OCI-LY7 (cell line): ENCODE data around the gene CILP2. TPM values are rescaled to one million over a fixed set of nuclear protein-coding genes. Genes with fewer than 3 reads are reported as not detected.

Experiments
- BruUV-seq: library from RNA; stranded (reverse); fragments of 400-500 nt; replicated peaks from 2 replicates; lab custom pipeline; 2021; lab: Mats Ljungman, UMichigan
- CTCF ChIA-PET: fragments of 300-600 bp; sonication (Branson Sonifier 250); formaldehyde crosslinking; loops from one replicate; lab custom pipeline; 2022; ENCODE audit warnings: antibody characterized with exemption; ENCODE audit not compliant: unreplicated experiment; lab: Charles Lee
- POLR2A ChIA-PET: fragments of 300-600 bp; sonication (Branson Sonifier 250); formaldehyde crosslinking; loops from one replicate; lab custom pipeline; 2022; ENCODE audit warnings: antibody characterized with exemption; lab: Charles Lee
- DNase-seq: peaks from one replicate; pipeline ENCODE4 v3.0.0-alpha.2; 2015; ENCODE audit warnings: low spot score
- H2AFZ ChIP-seq: fragments of 200-600 bp; sonication (generic), shearing (Covaris generic); 2 replicates; pipeline ENCODE4 v1.6.1; 2014; ENCODE audit warnings: mild to moderate bottlenecking, antibody characterized with exemption, low read length, moderate library complexity
- H3K27ac ChIP-seq: fragments of 200-600 bp; sonication (generic); 2 replicates; pipeline ENCODE4 v1.5.1; 2014; ENCODE audit warnings: mixed run types, low read depth, mild to moderate bottlenecking, moderate library complexity, low read length, inconsistent platforms; ENCODE audit not compliant: poor library complexity, severe bottlenecking
- H3K36me3 ChIP-seq: fragments of 200-600 bp; sonication (generic); 2 replicates; pipeline ENCODE4 v1.6.1; 2014; ENCODE audit warnings: mild to moderate bottlenecking, antibody characterized with exemption, low read length, moderate library complexity, mixed read lengths; ENCODE audit not compliant: insufficient read depth
- H3K4me1 ChIP-seq: fragments of 200-600 bp; sonication (generic); 2 replicates; pipeline ENCODE4 v1.5.1; 2014; ENCODE audit warnings: mild to moderate bottlenecking, low read length; ENCODE audit not compliant: insufficient read depth, poor library complexity, severe bottlenecking
- H3K4me2 ChIP-seq: fragments of 200-600 bp; sonication (generic); 2 replicates; pipeline ENCODE4 v1.6.1; 2014; ENCODE audit warnings: mild to moderate bottlenecking, low read length
- H3K4me3 ChIP-seq: fragments of 200-600 bp; sonication (generic); 2 replicates; pipeline ENCODE4 v1.5.1; 2014; ENCODE audit warnings: mild to moderate bottlenecking, low read depth, low read length; ENCODE audit not compliant: poor library complexity, severe bottlenecking
- H3K79me2 ChIP-seq: fragments of 200-600 bp; sonication (generic); 2 replicates; pipeline ENCODE4 v1.6.1; 2016; ENCODE audit warnings: low read depth, mild to moderate bottlenecking, low read length, moderate library complexity, mixed read lengths; ENCODE audit not compliant: insufficient read depth
- H3K9me2 ChIP-seq: fragments of 200-600 bp; sonication (generic); 2 replicates; pipeline ENCODE4 v1.6.1; 2016; ENCODE audit warnings: mild to moderate bottlenecking, low read length, mixed read lengths; ENCODE audit not compliant: insufficient read depth
- H3K9me3 ChIP-seq: fragments of 200-600 bp; sonication (generic); 2 replicates; pipeline ENCODE4 v1.6.1; 2014; ENCODE audit warnings: mild to moderate bottlenecking, mixed run types, low read length, mixed read lengths
- H4K20me1 ChIP-seq: fragments of 200-600 bp; sonication (generic); 2 replicates; pipeline ENCODE4 v1.6.1; 2014; ENCODE audit warnings: mild to moderate bottlenecking, antibody characterized with exemption, low read length, moderate library complexity, mixed read lengths; ENCODE audit not compliant: insufficient read depth
- EZH2phosphoT487 ChIP-seq: fragments of 200-600 bp; sonication (generic); IDR thresholded peaks from 2 replicates; pipeline ENCODE4 v1.6.1; 2018; ENCODE audit warnings: low read depth, borderline replicate concordance, mild to moderate bottlenecking, mixed run types, antibody characterized with exemption, low read length, moderate library complexity, mixed read lengths
- intact Hi-C: fragments of 100-400 bp; cut with micrococcal nuclease; formaldehyde crosslinking; loops from one replicate; pipeline ENCODE4 v1.10.0; 2022; ENCODE audit not compliant: unreplicated experiment
- total RNA-seq, 2 experiments: library from RNA; depleted of rRNA in 1 of 2; stranded (reverse); fragments of >200 nt in 1 of 2; shearing (Covaris generic) in 1 of 2; gene quantifications; 2 replicates each; pipeline ENCODE4 v1.2.3, GENCODE V29; 2014 to 2022
- TF ChIP-seq, protein P1 (sequence below): fragments of 200-600 bp; sonication (generic); conservative IDR thresholded peaks from 2 replicates; pipeline ENCODE4 v1.5.1; 2014; ENCODE audit warnings: mild to moderate bottlenecking, antibody characterized with exemption, low read length, moderate library complexity, mixed read lengths

The CILP2 gene
- total RNA-seq, 2 experiments from 2014 or later: 0.19 to 0.51 TPM

DNA sequence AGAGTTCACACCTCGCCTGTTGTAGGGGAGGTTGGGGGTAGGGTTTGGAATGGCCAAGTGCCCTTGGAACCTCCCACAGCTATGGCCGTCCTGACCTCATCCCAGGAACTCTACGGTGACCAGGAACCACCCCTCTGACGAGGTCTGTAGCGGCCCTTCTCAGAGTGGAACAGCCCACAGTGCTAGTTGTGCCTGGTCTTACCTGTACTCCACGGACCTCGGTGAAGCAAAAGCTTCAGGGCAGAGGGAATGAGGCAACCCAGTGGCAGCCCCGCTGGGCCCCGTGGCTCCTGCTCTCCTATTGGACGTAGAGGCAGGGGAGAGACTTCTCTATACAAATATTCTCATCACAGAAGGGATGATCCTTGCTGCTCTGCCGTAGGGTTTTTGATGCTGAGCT, 29.8 kb upstream of the CILP2 start:
- Histone ChIP-seq H3K36me3 (peaks cover 48% of the 10 kb centered on the region), H3K79me2 (no peaks in the 10 kb centered on the region), H3K4me1 (peaks cover 10% of the 10 kb centered on the region), H3K4me3 (no peak overlapping the region), H3K9me2 (no peaks in the 10 kb centered on the region), H3K4me2 (no peak overlapping the region), H4K20me1 (no peaks in the 10 kb centered on the region), H3K27ac (no peak overlapping the region), H3K9me3 (no peaks in the 10 kb centered on the region), H2AFZ (no peak overlapping the region)
- TF ChIP-seq EZH2phosphoT487: no peak
- TF ChIP-seq, protein P1, sequence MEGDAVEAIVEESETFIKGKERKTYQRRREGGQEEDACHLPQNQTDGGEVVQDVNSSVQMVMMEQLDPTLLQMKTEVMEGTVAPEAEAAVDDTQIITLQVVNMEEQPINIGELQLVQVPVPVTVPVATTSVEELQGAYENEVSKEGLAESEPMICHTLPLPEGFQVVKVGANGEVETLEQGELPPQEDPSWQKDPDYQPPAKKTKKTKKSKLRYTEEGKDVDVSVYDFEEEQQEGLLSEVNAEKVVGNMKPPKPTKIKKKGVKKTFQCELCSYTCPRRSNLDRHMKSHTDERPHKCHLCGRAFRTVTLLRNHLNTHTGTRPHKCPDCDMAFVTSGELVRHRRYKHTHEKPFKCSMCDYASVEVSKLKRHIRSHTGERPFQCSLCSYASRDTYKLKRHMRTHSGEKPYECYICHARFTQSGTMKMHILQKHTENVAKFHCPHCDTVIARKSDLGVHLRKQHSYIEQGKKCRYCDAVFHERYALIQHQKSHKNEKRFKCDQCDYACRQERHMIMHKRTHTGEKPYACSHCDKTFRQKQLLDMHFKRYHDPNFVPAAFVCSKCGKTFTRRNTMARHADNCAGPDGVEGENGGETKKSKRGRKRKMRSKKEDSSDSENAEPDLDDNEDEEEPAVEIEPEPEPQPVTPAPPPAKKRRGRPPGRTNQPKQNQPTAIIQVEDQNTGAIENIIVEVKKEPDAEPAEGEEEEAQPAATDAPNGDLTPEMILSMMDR: no peak
- BruUV-seq: no TSS peak
- no peak for DNase-seq
- ChIA-PET POLR2A (interaction anchor here (0.6 kb wide), 1 partner anchor 106 kb away, joined by 3 read pairs; no protein-coding TSS in a partner anchor), CTCF (interaction anchor here (0.5 kb wide), 1 partner anchor 431 kb away, joined by 3 read pairs; no protein-coding TSS in a partner anchor)
- intact Hi-C loops: no loop called here

DNA sequence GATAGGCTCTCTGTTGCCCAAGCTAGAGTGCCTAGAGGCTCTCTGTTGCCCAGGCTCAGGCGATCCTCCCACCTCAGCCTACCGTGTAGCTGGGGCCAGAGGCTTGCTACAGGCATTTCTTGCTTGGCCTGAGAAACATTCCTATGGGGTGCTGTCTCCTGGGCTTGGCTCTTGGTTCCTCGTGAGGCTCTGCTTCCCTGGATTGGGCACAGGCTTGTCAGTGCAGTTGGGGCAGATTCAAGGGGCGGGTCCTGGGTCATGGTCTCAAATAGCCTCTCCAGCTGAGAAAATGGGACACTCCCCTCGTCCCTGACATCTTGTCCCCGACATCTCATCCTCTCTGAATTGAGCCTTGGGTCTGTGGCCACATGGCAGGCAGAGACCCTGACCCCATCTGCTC, 27.6 kb upstream of the CILP2 start:
- Histone ChIP-seq H3K4me2 (no peak overlapping the region), H3K4me1 (peaks cover 13% of the 10 kb centered on the region), H4K20me1 (no peaks in the 10 kb centered on the region), H3K4me3 (no peak overlapping the region), H3K79me2 (no peaks in the 10 kb centered on the region), H3K27ac (no peak overlapping the region), H3K36me3 (peaks cover 26% of the 10 kb centered on the region), H3K9me3 (no peaks in the 10 kb centered on the region), H3K9me2 (no peaks in the 10 kb centered on the region), H2AFZ (no peak overlapping the region)
- intact Hi-C loops: no loop called here
- no peak for DNase-seq
- no TSS peak for BruUV-seq
- TF ChIP-seq EZH2phosphoT487: no peak
- TF ChIP-seq, protein P1: no peak
- ChIA-PET POLR2A (no interaction called here), CTCF (no interaction called here)

DNA sequence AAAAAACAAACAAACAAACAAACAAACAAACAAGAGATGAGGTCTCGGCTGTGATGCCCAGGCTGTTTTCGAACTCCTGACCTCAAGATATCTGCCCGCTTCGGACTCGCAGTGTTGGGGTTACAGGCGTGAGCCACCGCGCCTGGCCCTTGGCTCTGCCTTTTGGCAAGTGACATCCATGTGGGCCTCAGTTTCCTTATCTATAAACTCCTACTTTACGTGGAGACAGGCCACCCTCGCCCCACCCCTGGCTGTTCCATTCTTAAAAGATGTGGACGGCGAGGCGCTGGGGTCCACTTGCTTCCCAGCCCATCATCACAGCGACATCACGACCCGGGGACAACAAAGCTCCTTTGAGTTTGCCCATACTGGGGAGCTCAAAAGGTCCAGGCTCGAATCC, 24.4 kb upstream of the CILP2 start:
- BruUV-seq: no TSS peak
- no peak for TF ChIP-seq EZH2phosphoT487
- TF ChIP-seq, protein P1: no peak
- Histone ChIP-seq H4K20me1 (no peaks in the 10 kb centered on the region), H3K27ac (no peak overlapping the region), H3K4me3 (no peak overlapping the region), H3K4me2 (no peak overlapping the region), H3K9me3 (no peaks in the 10 kb centered on the region), H3K9me2 (no peaks in the 10 kb centered on the region), H3K4me1 (peaks cover 21% of the 10 kb centered on the region), H2AFZ (no peak overlapping the region), H3K36me3 (peaks cover 5% of the 10 kb centered on the region; the same call in 1 of the 2 replicates), H3K79me2 (peaks cover 25% of the 10 kb centered on the region)
- CTCF ChIA-PET: no interaction called here
- intact Hi-C loops: no loop called here
- POLR2A ChIA-PET: no interaction called here
- no peak for DNase-seq
